ENCODE measurements around the gene NAT8L.

NAT8L gene

GRCh38 chr4:2075987-2076907, 17.1 kb downstream of the NAT8L start:
- no peak overlapping the region for H3K27ac ChIP-seq
- TF ChIP-seq CTCF (conservative IDR thresholded peaks at IDR 0.05), result no peak

GRCh38 chr4:2076908-2077536, 17.9 kb downstream of the NAT8L start:
- no peak overlapping the region for H3K27ac ChIP-seq
- TF ChIP-seq CTCF (conservative IDR thresholded peaks at IDR 0.05), result no peak

- H3K27ac ChIP-seq, result no peak overlapping the region
- TF ChIP-seq CTCF (conservative IDR thresholded peaks at IDR 0.05), result no peak
Observed at GRCh38 chr4:2077537-2078460, 18.7 kb downstream of the NAT8L start.

GRCh38 chr4:2078584-2078983, 19.5 kb downstream of the NAT8L start:
- H3K27ac ChIP-seq, result no peak overlapping the region
- TF ChIP-seq CTCF (conservative IDR thresholded peaks at IDR 0.05), result no peak

- no peak for TF ChIP-seq CTCF (conservative IDR thresholded peaks at IDR 0.05)
- H3K27ac ChIP-seq, result no peak overlapping the region
Observed at GRCh38 chr4:2079006-2079405, 19.9 kb downstream of the NAT8L start.

GRCh38 chr4:2079926-2080325, 20.8 kb downstream of the NAT8L start:
- no peak for TF ChIP-seq CTCF (conservative IDR thresholded peaks at IDR 0.05)
- H3K27ac ChIP-seq, result no peak overlapping the region
